ENCODE measurements around the gene TAX1BP3. TPM values are rescaled to one million over a fixed set of nuclear protein-coding genes. Genes with fewer than 3 reads are reported as not detected.
A peak's percentile ranks its signal among the peaks of the same experiment; 100 is the strongest.

Gene TAX1BP3
- total RNA-seq, 5 donors from 2014 or later (not counting 1 experiment from before 2014, with no cell fraction given) = 9.1 to 15.3 (median 14.6) TPM

- H3K27ac Mint-ChIP-seq = peak overlapping the region in 1 of 2 donors; percentile 61
- CTCF ChIA-PET = interaction anchor here in 1 of 2 donors (0.6 to 1.5 kb wide), 2 partner anchors 12 to 1117 kb away, joined by 4 to 5 read pairs; no protein-coding TSS in a partner anchor
- H3K36me3 Mint-ChIP-seq = peaks cover 9% of the 10 kb centered on the region
- Histone ChIP-seq H3K9me3 (no peaks in the 10 kb centered on the region), H3K27me3 (replicated peaks in 1 of 2; ENCODE audit: control insufficient read depth in 2 of 2, extremely low read depth in 1 of 2, insufficient read depth in 2 of 2, low read length in 1 of 2) (no peaks in the 10 kb centered on the region), H3K36me3 (ENCODE audit: control insufficient read depth in 2 of 2, extremely low read depth in 1 of 2, insufficient read depth in 1 of 2, low read length in 1 of 2) (peaks cover 8 to 9% of the 10 kb centered on the region in 2 donors), H3K27ac (ENCODE audit: low read length) (peak overlapping the region; percentile 51), H3K4me3 (ENCODE audit: control insufficient read depth in 1 of 2, extremely low read depth in 1 of 2, low read length in 1 of 2) (peak overlapping the region; percentile 66 to 76), H3K4me1 (ENCODE audit: control insufficient read depth in 1 of 2, extremely low read depth in 1 of 2, insufficient read depth in 2 of 2, low read length in 2 of 2) (peaks cover 5 to 35% of the 10 kb centered on the region in 2 experiments)
- H3K9me3 Mint-ChIP-seq = no peaks in the 10 kb centered on the region
- ATAC-seq (replicated peaks in 1 of 4) (peak; percentile 14 to 31 (median 26)), DNase-seq (no peak)
- peaks cover 15 to 36% (median 24%) of the 10 kb centered on the region in 3 donors for H3K4me1 Mint-ChIP-seq
- H3K27me3 Mint-ChIP-seq = no peaks in the 10 kb centered on the region
- peak overlapping the region; percentile 80 to 86 (median 86) for H3K4me3 Mint-ChIP-seq
- POLR2A ChIA-PET = no interaction called here
- 13% methylated on average over 9 of the region's 17 CpGs for WGBS (ENCODE audit: insufficient coverage)
Observed at GRCh38 chr17:3695129-3695722, 26.8 kb upstream of the TAX1BP3 start.

GRCh38 chr17:3693829-3694231 lies 25.5 kb upstream of the TAX1BP3 start:
- 30% methylated on average over 3 of the region's 9 CpGs for WGBS (ENCODE audit: insufficient coverage)
- peak overlapping the region; percentile 19 for H3K27ac ChIP-seq (ENCODE audit: low read length)

DNA sequence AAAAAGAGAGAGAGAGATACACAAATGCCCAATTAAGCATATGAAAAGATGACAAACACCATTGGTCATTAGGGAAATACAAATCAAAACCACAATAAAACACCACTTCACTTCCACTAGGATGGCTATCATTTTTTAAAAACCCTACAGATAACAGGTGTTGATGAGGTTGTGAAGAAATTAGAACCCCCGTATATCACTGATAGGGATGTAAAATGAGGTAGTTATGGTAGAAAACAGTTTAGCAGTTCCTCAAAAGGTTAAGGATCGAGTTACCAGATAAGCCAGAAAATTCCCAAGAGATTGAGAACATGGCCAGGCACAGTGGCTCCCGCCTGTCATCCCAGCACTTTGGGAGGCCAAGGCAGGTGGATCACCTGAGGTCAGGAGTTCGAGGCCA lies 24.8 kb upstream of the TAX1BP3 start:
- peak overlapping the region in 1 of 3 donors; percentile 52 for H3K4me3 Mint-ChIP-seq
- no peak overlapping the region for H3K4me3 ChIP-seq (ENCODE audit: control insufficient read depth in 1 of 2, extremely low read depth in 1 of 2, low read length in 1 of 2)
- peaks cover 18 to 21% of the 10 kb centered on the region in 2 donors for H3K36me3 ChIP-seq (ENCODE audit: control insufficient read depth in 2 of 2, extremely low read depth in 1 of 2, insufficient read depth in 1 of 2, low read length in 1 of 2)
- no peaks in the 10 kb centered on the region for H3K9me3 ChIP-seq
- H3K4me1 Mint-ChIP-seq = peaks cover 15 to 43% (median 24%) of the 10 kb centered on the region in 3 donors
- H3K4me1 ChIP-seq (ENCODE audit: control insufficient read depth in 1 of 2, extremely low read depth in 1 of 2, insufficient read depth in 2 of 2, low read length in 2 of 2) = peaks cover 5 to 35% of the 10 kb centered on the region in 2 experiments
- H3K36me3 Mint-ChIP-seq = peaks cover 15% of the 10 kb centered on the region
- peak overlapping the region; percentile 35 to 63 for H3K27ac Mint-ChIP-seq
- 93% methylated on average over 2 of the region's 4 CpGs for WGBS (ENCODE audit: insufficient coverage)
- CTCF ChIA-PET = interaction anchor here in 1 of 2 donors (0.6 kb wide), 1 partner anchor 320 kb away, joined by 4 read pairs; no protein-coding TSS in a partner anchor
- H3K27me3 ChIP-seq (replicated peaks in 1 of 2; ENCODE audit: control insufficient read depth in 2 of 2, extremely low read depth in 1 of 2, insufficient read depth in 2 of 2, low read length in 1 of 2) = no peaks in the 10 kb centered on the region
- no peak for ATAC-seq (replicated peaks in 1 of 4)
- H3K27me3 Mint-ChIP-seq = no peaks in the 10 kb centered on the region
- no peaks in the 10 kb centered on the region for H3K9me3 Mint-ChIP-seq
- no peak overlapping the region for H3K27ac ChIP-seq (ENCODE audit: low read length)
- DNase-seq = no peak
- POLR2A ChIA-PET = no interaction called here

More at GRCh38 chr17:3693829-3694231, 25.5 kb upstream of the TAX1BP3 start:
- Mint-ChIP-seq H3K9me3 (no peaks in the 10 kb centered on the region), H3K27me3 (no peaks in the 10 kb centered on the region), H3K4me1 (peaks cover 15 to 40% (median 24%) of the 10 kb centered on the region in 3 donors), H3K27ac (peak overlapping the region; percentile 58 to 80), H3K36me3 (peaks cover 15% of the 10 kb centered on the region), H3K4me3 (peak overlapping the region; percentile 80 to 86 (median 86))
- H3K9me3 ChIP-seq = no peaks in the 10 kb centered on the region
- DNase-seq = peak in 9 of 35 experiments; percentile 9 to 48 (median 23)
- H3K4me3 ChIP-seq (ENCODE audit: control insufficient read depth in 1 of 2, extremely low read depth in 1 of 2, low read length in 1 of 2) = no peak overlapping the region
- ChIA-PET POLR2A (interaction anchor here in 1 of 2 donors (0.9 kb wide), 1 partner anchor 351 kb away, joined by 3 read pairs; no protein-coding TSS in a partner anchor), CTCF (no interaction called here)
- H3K4me1 ChIP-seq (ENCODE audit: control insufficient read depth in 1 of 2, extremely low read depth in 1 of 2, insufficient read depth in 2 of 2, low read length in 2 of 2) = peaks cover 5 to 35% of the 10 kb centered on the region in 2 experiments
- ATAC-seq (replicated peaks in 1 of 4) = peak in 1 of 4 experiments; percentile 14
- no peaks in the 10 kb centered on the region for H3K27me3 ChIP-seq (replicated peaks in 1 of 2; ENCODE audit: control insufficient read depth in 2 of 2, extremely low read depth in 1 of 2, insufficient read depth in 2 of 2, low read length in 1 of 2)
- peaks cover 16 to 18% of the 10 kb centered on the region in 2 donors for H3K36me3 ChIP-seq (ENCODE audit: control insufficient read depth in 2 of 2, extremely low read depth in 1 of 2, insufficient read depth in 1 of 2, low read length in 1 of 2)

GRCh38 chr17:3692346-3692745 lies 24.0 kb upstream of the TAX1BP3 start:
- H3K27ac ChIP-seq (ENCODE audit: low read length) = no peak overlapping the region
- no peak overlapping the region for H3K4me3 Mint-ChIP-seq
- H3K9me3 ChIP-seq = no peaks in the 10 kb centered on the region
- H3K9me3 Mint-ChIP-seq = no peaks in the 10 kb centered on the region
- CTCF ChIA-PET = interaction anchor here in 1 of 2 donors (0.6 kb wide), 1 partner anchor 321 kb away, joined by 4 read pairs; no protein-coding TSS in a partner anchor
- peaks cover 18 to 21% of the 10 kb centered on the region in 2 donors for H3K36me3 ChIP-seq (ENCODE audit: control insufficient read depth in 2 of 2, extremely low read depth in 1 of 2, insufficient read depth in 1 of 2, low read length in 1 of 2)
- no peaks in the 10 kb centered on the region for H3K27me3 Mint-ChIP-seq
- H3K36me3 Mint-ChIP-seq = peaks cover 15% of the 10 kb centered on the region
- no peaks in the 10 kb centered on the region for H3K27me3 ChIP-seq (replicated peaks in 1 of 2; ENCODE audit: control insufficient read depth in 2 of 2, extremely low read depth in 1 of 2, insufficient read depth in 2 of 2, low read length in 1 of 2)
- POLR2A ChIA-PET = no interaction called here
- H3K4me1 ChIP-seq (ENCODE audit: control insufficient read depth in 1 of 2, extremely low read depth in 1 of 2, insufficient read depth in 2 of 2, low read length in 2 of 2) = peaks cover 5 to 35% of the 10 kb centered on the region in 2 experiments
- no peak overlapping the region for H3K4me3 ChIP-seq (ENCODE audit: control insufficient read depth in 1 of 2, extremely low read depth in 1 of 2, low read length in 1 of 2)
- no peak for DNase-seq
- H3K27ac Mint-ChIP-seq = peak overlapping the region in 1 of 2 donors; percentile 55
- 92% methylated on average over 8 of the region's 9 CpGs for WGBS (ENCODE audit: insufficient coverage)
- H3K4me1 Mint-ChIP-seq = peaks cover 15 to 43% (median 24%) of the 10 kb centered on the region in 3 donors
- ATAC-seq (replicated peaks in 1 of 4) = no peak

GRCh38 chr17:3691617-3692067 lies 23.3 kb upstream of the TAX1BP3 start:
- Histone ChIP-seq H3K9me3 (no peaks in the 10 kb centered on the region), H3K27ac (ENCODE audit: low read length) (no peak overlapping the region), H3K27me3 (replicated peaks in 1 of 2; ENCODE audit: control insufficient read depth in 2 of 2, extremely low read depth in 1 of 2, insufficient read depth in 2 of 2, low read length in 1 of 2) (no peaks in the 10 kb centered on the region), H3K4me1 (ENCODE audit: control insufficient read depth in 1 of 2, extremely low read depth in 1 of 2, insufficient read depth in 2 of 2, low read length in 2 of 2) (peaks cover 3 to 32% of the 10 kb centered on the region in 2 experiments), H3K36me3 (ENCODE audit: control insufficient read depth in 2 of 2, extremely low read depth in 1 of 2, insufficient read depth in 1 of 2, low read length in 1 of 2) (peaks cover 18 to 21% of the 10 kb centered on the region in 2 donors), H3K4me3 (ENCODE audit: control insufficient read depth in 1 of 2, extremely low read depth in 1 of 2, low read length in 1 of 2) (no peak overlapping the region)
- H3K4me3 Mint-ChIP-seq = no peak overlapping the region
- no peaks in the 10 kb centered on the region for H3K9me3 Mint-ChIP-seq
- ChIA-PET CTCF (no interaction called here), POLR2A (no interaction called here)
- ATAC-seq (replicated peaks in 1 of 4) (no peak), DNase-seq (no peak)
- WGBS (ENCODE audit: insufficient coverage) = 98% methylated on average over 6 of the region's 16 CpGs
- H3K27ac Mint-ChIP-seq = no peak overlapping the region
- H3K36me3 Mint-ChIP-seq = peaks cover 15% of the 10 kb centered on the region
- no peaks in the 10 kb centered on the region for H3K27me3 Mint-ChIP-seq
- H3K4me1 Mint-ChIP-seq = peaks cover 15 to 41% (median 20%) of the 10 kb centered on the region in 3 donors

DNA sequence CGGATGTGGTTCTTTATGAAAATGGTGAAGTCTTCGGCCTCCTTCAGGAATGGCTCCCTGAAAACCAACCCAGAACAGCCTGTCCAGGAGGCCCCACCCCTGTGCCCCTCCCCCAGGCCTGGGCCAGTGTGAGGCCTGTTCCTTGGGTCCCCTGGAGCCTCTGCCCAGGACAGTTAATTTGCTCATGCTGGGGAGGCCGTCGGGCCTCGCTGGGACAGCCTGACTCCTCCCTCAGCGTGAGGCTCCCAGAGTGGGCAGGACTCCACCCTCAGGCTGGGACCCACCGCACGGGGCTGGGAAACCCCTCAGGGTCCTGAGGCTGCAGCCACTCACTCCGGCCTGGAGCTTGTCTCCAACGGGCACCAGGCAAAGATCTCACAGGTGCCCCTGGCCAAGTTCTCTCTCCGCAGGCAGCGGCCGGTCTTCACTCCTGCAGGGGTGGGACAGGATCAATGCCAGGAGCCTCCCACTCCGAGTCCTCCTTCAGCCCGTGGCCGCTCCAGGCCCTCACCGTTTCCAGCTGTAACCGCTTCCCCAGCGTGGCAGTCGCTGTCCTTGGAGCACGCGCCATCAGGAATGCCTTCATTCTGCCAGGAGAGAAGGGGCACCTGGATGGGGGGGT lies 21.8 kb upstream of the TAX1BP3 start:
- DNase-seq (no peak), ATAC-seq (replicated peaks in 1 of 4) (no peak)
- ChIA-PET POLR2A (no interaction called here), CTCF (no interaction called here)
- H3K27ac ChIP-seq (ENCODE audit: low read length) = no peak overlapping the region
- H3K4me3 ChIP-seq (ENCODE audit: control insufficient read depth in 1 of 2, extremely low read depth in 1 of 2, low read length in 1 of 2) = no peak overlapping the region
- no peaks in the 10 kb centered on the region for H3K27me3 Mint-ChIP-seq
- H3K9me3 Mint-ChIP-seq = no peaks in the 10 kb centered on the region
- H3K27me3 ChIP-seq (replicated peaks in 1 of 2; ENCODE audit: control insufficient read depth in 2 of 2, extremely low read depth in 1 of 2, insufficient read depth in 2 of 2, low read length in 1 of 2) = no peaks in the 10 kb centered on the region
- H3K27ac Mint-ChIP-seq = no peak overlapping the region
- 93% methylated on average over 15 of the region's 22 CpGs for WGBS (ENCODE audit: insufficient coverage)
- peaks cover 2 to 20% of the 10 kb centered on the region in 2 experiments for H3K4me1 ChIP-seq (ENCODE audit: control insufficient read depth in 1 of 2, extremely low read depth in 1 of 2, insufficient read depth in 2 of 2, low read length in 2 of 2)
- H3K4me1 Mint-ChIP-seq = peaks cover 15 to 35% (median 16%) of the 10 kb centered on the region in 3 donors
- H3K36me3 ChIP-seq (ENCODE audit: control insufficient read depth in 2 of 2, extremely low read depth in 1 of 2, insufficient read depth in 1 of 2, low read length in 1 of 2) = peaks cover 18 to 22% of the 10 kb centered on the region in 2 donors
- H3K9me3 ChIP-seq = no peaks in the 10 kb centered on the region
- no peak overlapping the region for H3K4me3 Mint-ChIP-seq
- H3K36me3 Mint-ChIP-seq = peaks cover 15% of the 10 kb centered on the region

Data from T-cell (primary cell).